COR-L47 (cell line): ENCODE measurements around the gene PIP4P1.

ENCODE experiments used
- DNase-seq: peaks from one replicate; lab custom pipeline; 2025; lab: John Stamatoyannopoulos, UW

The PIP4P1 gene

GRCh38 chr14:20435582-20436362 lies 25.5 kb downstream of the PIP4P1 start, which contains the start of gene KLHL33:
TSS of gene KLHL33 (minus strand) at chr14:20436166. CDS start at chr14:20435811, 355 bp downstream.
- no peak for DNase-seq

DNA sequence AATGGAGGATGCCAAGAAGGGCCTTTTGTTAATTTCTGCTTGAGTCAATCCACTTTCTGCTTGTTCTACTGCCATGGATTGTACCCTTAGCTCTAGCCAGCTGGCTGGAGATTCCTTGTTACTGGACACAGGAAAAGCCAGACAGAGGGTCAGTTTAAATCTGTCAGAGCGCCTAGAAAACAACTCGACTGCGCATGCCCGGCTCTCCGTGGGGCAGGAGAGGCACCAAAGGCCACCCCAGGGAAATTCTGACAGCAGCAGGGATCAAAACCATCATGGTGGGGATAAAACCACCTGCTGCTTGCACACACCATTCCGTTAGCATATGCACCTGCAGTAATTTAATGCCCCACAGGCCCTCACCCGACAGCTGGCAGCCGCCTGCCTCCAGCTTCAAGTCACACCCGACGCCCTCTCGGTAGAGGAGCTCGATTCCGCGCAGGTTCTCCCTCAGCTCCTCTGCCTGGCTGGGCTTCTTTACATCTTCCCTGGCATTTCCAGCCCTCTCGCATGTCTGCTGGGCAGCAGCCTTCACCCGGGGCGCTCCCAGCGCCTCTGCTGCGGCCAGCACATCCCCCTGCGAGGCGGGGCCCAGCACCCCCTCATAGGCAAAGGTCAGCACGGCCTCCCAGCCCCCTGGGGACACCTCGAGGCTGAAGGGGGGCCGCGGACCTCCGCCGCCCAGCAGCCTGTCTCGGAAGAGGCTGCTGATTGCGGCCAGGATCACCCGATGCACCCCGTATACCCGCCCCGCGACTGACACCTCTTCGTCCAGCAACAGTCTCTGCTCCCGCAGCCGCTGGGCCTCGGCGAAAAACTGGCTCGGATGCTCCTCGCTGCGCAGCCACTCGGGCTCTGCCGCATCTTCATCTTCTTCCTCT lies 26.3 kb downstream of the PIP4P1 start:
- no peak for DNase-seq

DNA sequence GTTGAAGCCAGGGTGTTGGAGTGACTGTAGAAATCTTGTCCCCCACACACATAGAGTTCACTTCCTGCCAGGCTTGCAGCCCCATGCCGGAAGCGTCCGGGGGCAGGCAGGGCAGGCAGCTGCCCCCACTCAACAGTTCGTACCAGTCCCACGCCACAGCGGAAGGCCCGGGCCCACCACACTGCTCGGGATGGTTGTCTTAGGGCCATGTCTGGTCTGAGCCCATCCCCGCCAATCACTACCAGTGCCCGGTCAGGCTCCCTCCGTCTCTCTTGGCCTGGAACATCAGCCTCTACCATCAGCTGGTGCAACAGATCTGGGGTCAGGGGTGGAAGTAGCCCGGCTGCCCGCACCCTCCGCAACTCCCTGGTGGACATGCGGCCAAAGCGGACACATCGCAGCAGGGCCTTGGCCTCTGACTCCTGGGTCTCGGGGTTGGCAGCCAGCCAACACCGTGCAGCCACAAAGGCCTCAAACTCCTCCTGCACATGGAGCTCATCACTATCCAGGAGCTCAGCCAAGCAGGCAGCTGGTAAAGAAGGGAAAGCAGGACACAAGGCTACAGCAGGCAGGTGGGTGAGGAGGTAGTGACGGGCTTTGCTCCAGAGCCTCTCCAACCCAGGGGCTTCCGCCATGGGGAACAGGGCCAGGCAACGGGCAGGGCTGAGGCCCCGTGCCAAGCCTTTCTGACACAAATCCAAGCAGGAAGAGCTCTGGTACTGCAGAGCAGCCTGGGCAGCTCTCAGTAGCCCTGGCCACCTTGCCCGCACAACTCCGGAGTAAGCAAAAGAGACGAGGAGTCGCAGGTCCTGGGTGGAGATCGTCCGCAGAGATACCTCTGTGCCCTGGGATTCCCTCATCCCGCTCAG lies 31.2 kb downstream of the PIP4P1 start:
- DNase-seq: no peak

DNA sequence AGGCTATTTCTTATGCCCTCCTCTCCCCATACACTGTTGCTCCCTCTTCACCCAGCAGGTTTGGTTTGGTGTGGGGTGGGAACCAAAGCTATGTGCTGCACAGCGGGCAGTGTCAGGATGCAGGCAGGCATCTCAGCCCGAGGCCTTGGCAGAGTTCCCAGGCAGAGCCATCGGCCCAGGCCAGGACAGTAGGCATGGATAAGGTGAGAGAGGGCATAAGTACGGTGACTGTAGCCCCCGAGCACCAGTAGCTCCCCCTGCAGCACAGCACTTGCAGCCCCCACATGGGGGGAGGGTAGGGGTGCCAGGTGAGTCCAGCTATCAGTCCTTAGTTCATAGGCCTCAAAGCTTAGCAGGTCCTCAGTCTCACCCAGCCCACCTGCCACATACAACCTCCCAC lies 32.4 kb downstream of the PIP4P1 start:
- DNase-seq: no peak

- no peak for DNase-seq
These were observed 33.2 kb downstream of the PIP4P1 start for GRCh38 chr14:20428010-20428365.

- no peak for DNase-seq
These were observed 33.8 kb downstream of the PIP4P1 start for GRCh38 chr14:20427231-20428009.

- no peak for DNase-seq
These were observed 36.4 kb downstream of the PIP4P1 start for GRCh38 chr14:20424851-20425250.

- DNase-seq: no peak
These were observed 38.3 kb downstream of the PIP4P1 start for GRCh38 chr14:20422886-20423285.

DNA sequence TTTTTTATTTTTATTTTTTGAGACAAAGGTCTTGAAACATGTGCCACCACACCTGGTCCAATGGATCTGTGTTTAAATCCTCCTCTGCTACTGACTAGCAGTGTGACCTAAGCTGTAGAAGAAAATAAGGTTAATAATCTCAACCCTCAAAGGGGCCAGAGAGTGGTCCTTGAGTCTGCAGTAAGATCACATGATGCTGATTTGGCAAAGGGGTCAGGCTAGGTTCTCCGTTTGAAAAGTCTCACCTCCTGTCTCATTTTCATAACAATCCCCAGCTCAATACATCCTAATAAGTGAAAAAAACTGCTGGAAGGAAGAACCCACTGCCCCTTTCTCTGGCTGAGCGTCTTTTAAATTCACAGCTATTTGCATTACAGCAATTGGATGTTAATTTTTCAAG lies 40.0 kb downstream of the PIP4P1 start:
- no peak for DNase-seq

DNA sequence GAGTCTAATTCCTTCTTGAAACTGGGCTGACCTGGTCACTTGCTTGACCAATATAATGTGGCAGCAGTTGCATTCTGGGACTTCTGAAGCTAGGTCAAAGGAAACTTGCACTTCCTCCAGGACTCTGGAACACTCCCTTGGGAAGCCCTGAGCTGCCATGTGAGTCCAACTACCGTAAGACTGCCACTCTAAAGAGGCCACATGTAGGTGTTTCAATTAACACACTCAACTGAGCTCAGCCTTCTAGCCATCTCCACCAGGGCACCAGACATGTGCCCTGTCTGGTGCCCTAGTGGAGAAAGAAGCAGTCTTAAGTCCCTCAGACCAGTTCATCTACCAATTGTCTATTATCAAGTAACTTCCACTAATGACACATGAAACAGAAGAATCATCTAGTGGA lies 41.8 kb downstream of the PIP4P1 start:
- DNase-seq: no peak

DNA sequence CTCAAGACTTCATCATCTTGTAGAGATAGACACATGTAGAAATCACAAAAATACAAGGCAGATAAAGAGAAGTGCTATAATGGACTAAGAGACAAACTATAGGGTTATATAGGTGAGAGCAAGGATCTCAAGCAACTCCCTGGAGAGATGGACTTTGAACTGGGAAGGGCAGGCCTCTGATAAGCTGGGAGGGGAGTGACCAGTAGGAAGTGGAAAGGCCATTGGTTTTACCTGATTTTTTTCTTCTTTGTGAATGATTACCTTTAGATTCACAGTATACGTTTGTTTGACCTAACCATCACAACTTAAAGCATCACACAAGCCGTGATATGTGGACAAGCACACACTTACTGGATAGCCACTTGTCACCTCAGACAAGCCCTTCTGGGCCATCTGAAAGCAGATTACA lies 42.7 kb downstream of the PIP4P1 start:
- no peak for DNase-seq

- peak; percentile 84 for DNase-seq
These were observed 43.7 kb downstream of the PIP4P1 start for GRCh38 chr14:20417250-20418186.

- DNase-seq: no peak
These were observed 45.0 kb downstream of the PIP4P1 start for GRCh38 chr14:20416223-20416622.

DNA sequence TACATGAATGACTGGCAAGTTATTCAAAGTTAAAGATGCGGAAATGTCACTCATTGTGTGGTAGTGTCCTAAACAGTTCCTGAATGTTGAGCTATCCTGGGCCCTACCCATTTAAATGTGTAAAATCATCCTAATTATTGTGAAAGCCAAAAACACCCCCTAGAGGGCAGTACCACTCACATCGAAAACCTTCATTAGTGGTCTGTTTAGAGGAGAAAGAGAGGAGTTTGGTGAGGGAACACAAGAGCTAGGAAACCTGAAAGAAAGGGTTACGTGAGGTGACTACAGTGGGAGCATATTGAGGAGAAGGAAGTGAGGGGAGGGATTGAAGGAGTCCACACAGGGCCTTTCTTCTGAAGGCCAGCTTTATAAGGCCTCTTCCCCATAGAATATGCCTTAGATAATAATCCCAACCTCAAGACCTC lies 45.4 kb downstream of the PIP4P1 start:
- DNase-seq: peak; percentile 43

GRCh38 chr14:20413744-20414082 lies 47.5 kb downstream of the PIP4P1 start:
- no peak for DNase-seq

- peak; percentile 62 for DNase-seq
These were observed 48.1 kb downstream of the PIP4P1 start, which contains the start of gene TEP1 for GRCh38 chr14:20412876-20413743. TSS of gene TEP1 (minus strand) at chr14:20413501. CDS start at chr14:20408439, 5,062 bp downstream.

GRCh38 chr14:20412411-20412810 lies 48.8 kb downstream of the PIP4P1 start:
- no peak for DNase-seq

- DNase-seq: no peak
These were observed 52.0 kb downstream of the PIP4P1 start for GRCh38 chr14:20409226-20409625.
